ENCODE measurements around the gene TMEM40.
"Not testable (repeated sequence)": the region's sequence is repeated elsewhere in the genome, so short reads cannot be mapped to it uniquely, and the experiment has no call there.

TMEM40 gene

GRCh38 chr3:12777171-12777570 is 18.1 kb upstream of the TMEM40 start:
- in situ Hi-C loops (cut with MboI; ENCODE audit: low sequenced_read_pairs) = no loop called here

GRCh38 chr3:12775970-12776369 is 16.9 kb upstream of the TMEM40 start:
- in situ Hi-C loops (cut with MboI; ENCODE audit: low sequenced_read_pairs) = not testable (repeated sequence)

- in situ Hi-C loops (cut with MboI; ENCODE audit: low sequenced_read_pairs) = no loop called here
These were observed 16.2 kb upstream of the TMEM40 start for GRCh38 chr3:12775226-12775625.

- in situ Hi-C loops (cut with MboI; ENCODE audit: low sequenced_read_pairs) = no loop called here
These were observed 15.6 kb upstream of the TMEM40 start for GRCh38 chr3:12774619-12775018.

- in situ Hi-C loops (cut with MboI; ENCODE audit: low sequenced_read_pairs) = no loop called here
These were observed 14.6 kb upstream of the TMEM40 start for GRCh38 chr3:12773710-12774086.

- in situ Hi-C loops (cut with MboI; ENCODE audit: low sequenced_read_pairs) = no loop called here
These were observed 14.1 kb upstream of the TMEM40 start for GRCh38 chr3:12773030-12773709.

- in situ Hi-C loops (cut with MboI; ENCODE audit: low sequenced_read_pairs) = no loop called here
These were observed 13.4 kb upstream of the TMEM40 start for GRCh38 chr3:12772462-12772861.

- in situ Hi-C loops (cut with MboI; ENCODE audit: low sequenced_read_pairs) = no loop called here
These were observed 12.2 kb upstream of the TMEM40 start for GRCh38 chr3:12771236-12771635.

- in situ Hi-C loops (cut with MboI; ENCODE audit: low sequenced_read_pairs) = no loop called here
These were observed 10.7 kb upstream of the TMEM40 start for GRCh38 chr3:12769761-12770160.

GRCh38 chr3:12768579-12769527 is 9.8 kb upstream of the TMEM40 start:
- in situ Hi-C loops (cut with MboI; ENCODE audit: low sequenced_read_pairs) = no loop called here

- in situ Hi-C loops (cut with MboI; ENCODE audit: low sequenced_read_pairs) = no loop called here
These were observed 7.5 kb upstream of the TMEM40 start for GRCh38 chr3:12766541-12766940.

- in situ Hi-C loops (cut with MboI; ENCODE audit: low sequenced_read_pairs) = no loop called here
These were observed 5.2 kb upstream of the TMEM40 start for GRCh38 chr3:12764171-12764776.

- in situ Hi-C loops (cut with MboI; ENCODE audit: low sequenced_read_pairs) = no loop called here
These were observed 870 bp upstream of the TMEM40 start for GRCh38 chr3:12759693-12760565.

- in situ Hi-C loops (cut with MboI; ENCODE audit: low sequenced_read_pairs) = no loop called here
These were observed 856 bp downstream of the TMEM40 start for GRCh38 chr3:12758025-12758781.

GRCh38 chr3:12756635-12757034 is 2.4 kb downstream of the TMEM40 start:
- in situ Hi-C loops (cut with MboI; ENCODE audit: low sequenced_read_pairs) = no loop called here

- in situ Hi-C loops (cut with MboI; ENCODE audit: low sequenced_read_pairs) = no loop called here
These were observed 2.9 kb downstream of the TMEM40 start for GRCh38 chr3:12756175-12756574.

- in situ Hi-C loops (cut with MboI; ENCODE audit: low sequenced_read_pairs) = no loop called here
These were observed 3.3 kb downstream of the TMEM40 start for GRCh38 chr3:12755754-12756153.

- in situ Hi-C loops (cut with MboI; ENCODE audit: low sequenced_read_pairs) = no loop called here
These were observed 4.7 kb downstream of the TMEM40 start for GRCh38 chr3:12754313-12754712.

- in situ Hi-C loops (cut with MboI; ENCODE audit: low sequenced_read_pairs) = no loop called here
These were observed 5.6 kb downstream of the TMEM40 start for GRCh38 chr3:12753275-12754028.
